ENCODE data around the gene APOBEC3G.
"Not testable (repeated sequence)": the region's sequence is repeated elsewhere in the genome, so short reads cannot be mapped to it uniquely, and the experiment has no call there.

APOBEC3G gene

DNA sequence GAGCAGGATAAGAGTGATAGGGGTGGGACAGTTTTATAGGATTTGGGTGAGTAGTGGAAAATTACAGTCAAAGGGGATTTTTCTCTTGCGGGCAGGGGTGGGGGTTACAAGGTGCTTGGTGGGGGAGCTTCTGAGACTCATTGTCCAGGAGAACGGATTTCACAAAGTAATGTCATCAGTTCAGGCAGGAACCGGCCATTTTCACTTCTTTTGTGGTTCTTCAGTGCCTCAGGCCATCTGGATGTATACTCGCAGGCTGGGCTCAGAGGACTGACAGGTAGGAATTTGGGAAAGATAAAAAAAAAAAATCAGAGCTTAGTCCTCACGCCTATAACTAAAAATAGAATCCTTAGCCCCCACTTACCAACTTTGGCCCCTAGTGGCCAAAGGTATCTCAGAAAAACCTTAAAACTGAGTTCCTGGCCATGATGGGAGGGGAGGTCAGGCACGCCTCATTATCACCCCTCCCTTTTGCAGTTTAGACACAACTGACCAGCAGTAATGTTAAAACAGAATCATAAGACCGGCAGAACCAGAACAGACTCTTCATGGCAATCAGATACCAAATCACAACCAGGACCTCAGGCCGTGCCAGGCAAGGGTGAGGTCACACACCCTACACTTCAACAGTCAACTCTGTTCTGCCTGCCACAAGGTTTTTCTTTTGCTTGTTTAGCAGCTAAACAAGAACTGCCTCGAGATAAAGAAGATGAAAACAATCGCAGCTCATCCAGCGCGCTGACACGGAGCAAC is 8.9 kb upstream of the APOBEC3G start:
- no peak for DNase-seq

DNA sequence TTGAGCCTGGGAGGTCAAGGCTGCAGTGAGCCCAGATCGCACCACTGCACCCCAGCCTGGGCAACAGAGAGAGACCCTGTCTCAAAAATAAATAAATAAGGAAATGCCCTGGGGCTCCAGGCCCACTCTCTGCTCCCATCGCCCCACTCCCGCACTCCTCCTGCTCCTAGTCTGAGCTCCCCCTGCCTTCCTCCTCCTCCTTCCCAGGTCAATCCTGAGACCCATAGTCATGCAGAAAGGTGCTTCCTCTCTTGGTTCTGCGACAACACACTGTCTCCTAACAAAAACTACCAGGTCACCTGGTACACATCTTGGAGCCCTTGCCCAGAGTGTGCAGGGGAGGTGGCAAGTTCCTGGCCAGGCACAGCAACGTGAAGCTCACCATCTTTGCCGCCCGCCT is 6.9 kb upstream of the APOBEC3G start:
- no peak for DNase-seq

DNA sequence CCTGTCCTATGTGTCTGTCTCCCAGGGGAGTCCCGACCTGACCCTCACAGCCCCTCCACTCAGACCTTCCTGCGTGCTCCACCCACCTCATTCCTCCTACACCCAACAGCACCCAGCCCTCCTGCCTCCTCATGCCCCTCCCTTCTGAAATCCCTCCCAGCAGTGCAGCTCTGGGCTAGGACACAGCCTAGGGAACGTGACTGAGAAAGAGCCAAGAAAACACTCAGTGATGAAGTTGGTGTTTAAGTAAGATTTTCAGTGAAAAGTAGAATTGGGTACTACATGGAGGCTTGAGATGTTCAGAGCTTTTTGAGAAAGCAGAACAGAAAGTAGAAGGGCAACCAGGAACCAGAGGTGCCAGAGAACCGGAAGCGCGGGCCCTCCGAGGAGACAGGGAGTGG is 4.5 kb upstream of the APOBEC3G start:
- DNase-seq = not testable (repeated sequence)

DNA sequence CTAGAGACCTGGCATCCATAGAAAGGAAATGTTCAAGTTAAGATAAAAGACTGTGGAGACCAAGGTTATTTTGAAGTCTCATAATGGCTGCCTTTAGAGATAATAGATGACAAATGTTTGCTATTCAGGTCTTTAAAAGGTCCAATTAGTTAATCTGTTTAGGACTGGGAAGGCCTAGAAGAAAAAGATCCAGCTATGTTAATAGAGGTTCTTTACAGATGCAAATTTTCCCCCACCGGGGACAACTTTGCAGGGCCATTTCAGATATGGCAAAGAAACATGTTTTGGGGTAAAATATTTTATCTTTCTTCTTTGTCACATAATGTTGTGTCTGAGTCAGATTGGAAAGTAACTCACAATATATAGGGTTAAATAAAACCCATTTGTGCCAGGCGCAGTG is 3.1 kb upstream of the APOBEC3G start:
- DNase-seq = no peak

DNA sequence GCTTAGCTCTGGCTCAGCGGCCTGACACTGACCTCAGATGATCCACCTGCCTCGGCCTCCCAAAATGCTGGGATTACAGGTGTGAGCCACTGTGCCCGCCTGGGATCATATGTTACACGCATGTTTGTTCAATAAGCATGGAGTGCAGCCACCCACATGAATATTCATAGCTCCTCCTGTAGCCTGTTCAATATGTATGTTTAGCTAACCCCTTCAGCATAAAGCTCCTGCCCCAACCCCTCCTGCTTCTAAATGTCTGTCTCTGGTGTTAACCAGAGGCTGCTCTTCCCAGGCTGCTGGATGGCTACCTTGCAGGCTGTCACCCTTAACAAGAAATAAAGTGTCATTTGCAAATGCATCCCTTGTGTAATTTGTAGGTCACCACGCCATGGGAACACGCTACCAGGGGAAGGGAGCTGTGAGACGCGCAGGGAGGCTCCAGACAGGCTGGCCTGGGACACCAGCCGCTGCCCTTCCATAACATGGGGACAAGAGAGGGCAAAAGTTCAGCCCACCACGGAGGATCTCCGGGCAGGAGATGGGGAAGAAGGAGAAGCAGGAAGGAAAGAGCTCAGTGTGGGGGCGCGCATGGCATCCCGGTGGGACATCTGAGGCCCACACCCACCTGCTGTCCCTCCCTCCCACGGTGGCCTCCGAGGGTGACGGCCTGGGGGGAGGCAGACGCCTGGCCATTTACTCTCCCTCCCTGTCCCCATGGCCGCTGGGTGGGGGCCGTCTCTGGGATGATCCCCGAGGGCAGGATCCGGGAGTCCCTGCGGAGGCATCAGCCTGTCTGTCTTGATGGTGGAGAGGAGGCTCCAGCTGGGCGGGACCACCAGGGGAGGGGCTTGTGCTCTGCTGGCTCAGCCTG is 685 bp upstream of the APOBEC3G start:
- not testable (repeated sequence) for DNase-seq

GRCh38 chr22:39077912-39078311 is 837 bp downstream of the APOBEC3G start:
- DNase-seq = not testable (repeated sequence)

- DNase-seq = peak; percentile 53
Measured at GRCh38 chr22:39078329-39078728, 1.3 kb downstream of the APOBEC3G start.

- DNase-seq = not testable (repeated sequence)
Measured at GRCh38 chr22:39079054-39079637, 2.1 kb downstream of the APOBEC3G start.

DNA sequence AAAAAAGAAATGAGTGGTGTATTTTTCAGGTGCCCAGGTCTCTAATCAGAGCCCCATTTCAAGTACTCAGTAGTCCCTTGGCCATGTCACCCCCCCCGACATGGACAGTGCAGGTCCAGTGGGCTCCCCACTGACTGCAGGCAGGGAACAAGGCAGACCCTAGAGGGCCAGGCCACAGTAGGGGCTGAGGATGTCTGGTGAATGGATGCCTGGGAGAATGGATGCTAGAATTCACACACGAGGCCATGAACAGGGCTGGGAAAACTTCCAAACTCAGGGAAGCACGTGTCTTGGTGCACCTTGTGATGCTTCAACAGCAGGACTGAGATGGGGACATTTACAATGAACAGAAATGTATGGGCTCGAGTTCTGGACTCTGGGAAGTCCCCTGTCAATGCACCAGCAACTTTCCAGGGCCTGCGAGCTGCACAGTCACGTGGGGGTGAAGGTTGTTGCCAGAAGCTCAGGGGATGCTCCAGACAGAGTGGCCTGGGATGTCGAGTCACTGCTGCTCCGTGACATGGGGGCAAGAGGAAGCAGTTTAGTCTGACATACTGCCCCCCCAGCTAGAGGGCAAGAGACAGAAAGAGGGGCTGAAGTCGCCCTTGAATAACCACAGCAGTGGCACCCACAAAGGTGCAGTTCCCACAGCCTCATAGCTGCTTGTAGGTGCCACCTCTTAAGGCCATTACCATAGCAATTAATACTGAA is 3.1 kb downstream of the APOBEC3G start:
- DNase-seq = peak; percentile 65

DNA sequence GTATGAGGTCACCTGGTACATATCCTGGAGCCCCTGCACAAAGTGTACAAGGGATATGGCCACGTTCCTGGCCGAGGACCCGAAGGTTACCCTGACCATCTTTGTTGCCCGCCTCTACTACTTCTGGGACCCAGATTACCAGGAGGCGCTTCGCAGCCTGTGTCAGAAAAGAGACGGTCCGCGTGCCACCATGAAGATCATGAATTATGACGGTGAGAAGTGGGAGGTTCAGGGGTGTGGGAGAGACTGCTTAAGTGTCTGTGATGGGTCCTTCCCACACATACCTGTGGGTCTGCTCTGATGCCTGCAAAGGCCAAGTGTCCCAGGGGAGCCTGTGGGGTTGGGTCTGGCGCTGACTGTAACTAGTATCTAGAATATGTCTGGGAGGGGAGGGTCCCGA is 3.9 kb downstream of the APOBEC3G start:
- DNase-seq = no peak

DNA sequence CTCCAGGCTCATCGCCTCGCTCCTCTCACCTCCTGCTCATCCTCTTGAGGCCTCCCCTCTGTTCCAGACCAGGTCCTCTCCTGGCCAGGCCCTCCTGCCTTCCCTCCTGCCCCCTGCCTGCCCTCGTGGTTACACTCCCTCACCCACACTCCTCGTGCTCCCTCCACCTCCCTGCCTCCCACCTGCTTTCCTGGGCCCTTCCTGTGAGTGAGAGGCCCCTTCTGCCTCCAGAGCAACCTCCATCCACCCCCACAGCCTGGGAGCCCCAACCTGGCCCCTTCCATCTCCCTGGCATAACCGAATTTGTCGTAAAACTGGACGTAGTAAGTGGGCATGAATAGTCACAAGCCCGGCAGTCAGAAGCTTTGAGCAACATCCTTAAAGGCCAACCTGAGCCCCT is 4.5 kb downstream of the APOBEC3G start:
- DNase-seq = no peak

DNA sequence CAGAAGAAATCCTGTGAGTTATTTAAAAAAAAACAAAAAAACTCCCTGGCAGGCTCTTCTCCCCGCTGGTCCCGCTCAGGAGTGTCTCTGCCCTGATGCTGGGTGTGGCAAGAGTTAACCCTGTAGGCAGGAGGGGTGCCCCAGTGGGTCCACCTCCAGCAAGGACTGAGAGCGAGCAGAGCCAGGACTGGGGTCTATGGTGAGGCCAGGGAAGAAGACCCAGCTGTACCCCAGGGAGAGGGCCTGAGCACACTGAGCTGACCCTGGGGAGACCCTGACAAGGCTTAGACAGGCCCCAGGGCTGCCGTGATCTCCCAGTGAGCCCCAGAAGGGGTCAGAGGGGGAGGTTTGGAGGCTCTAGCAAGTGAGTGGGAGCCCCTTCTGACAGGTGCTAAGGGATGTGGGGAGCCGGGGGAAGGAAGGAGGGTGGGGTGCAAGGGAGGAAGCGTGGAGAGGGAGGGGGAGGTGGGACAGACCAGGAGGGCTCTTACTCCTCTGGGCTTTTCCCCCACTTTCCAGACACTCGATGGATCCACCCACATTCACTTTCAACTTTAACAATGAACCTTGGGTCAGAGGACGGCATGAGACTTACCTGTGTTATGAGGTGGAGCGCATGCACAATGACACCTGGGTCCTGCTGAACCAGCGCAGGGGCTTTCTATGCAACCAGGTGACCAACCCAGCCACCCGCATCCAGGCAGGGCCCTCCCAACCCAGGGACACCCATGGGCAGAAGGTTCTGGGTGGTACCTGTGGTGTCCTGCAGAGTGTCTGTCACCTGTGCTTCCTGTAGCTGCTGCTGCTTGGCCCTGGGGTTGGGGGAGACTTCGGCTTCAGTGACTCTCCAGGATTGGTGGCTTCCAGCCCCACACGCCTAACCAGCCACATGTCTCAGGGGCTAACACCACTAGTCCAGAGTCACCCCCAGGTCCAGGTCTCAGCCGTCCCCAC is 6.4 kb downstream of the APOBEC3G start:
- no peak for DNase-seq

DNA sequence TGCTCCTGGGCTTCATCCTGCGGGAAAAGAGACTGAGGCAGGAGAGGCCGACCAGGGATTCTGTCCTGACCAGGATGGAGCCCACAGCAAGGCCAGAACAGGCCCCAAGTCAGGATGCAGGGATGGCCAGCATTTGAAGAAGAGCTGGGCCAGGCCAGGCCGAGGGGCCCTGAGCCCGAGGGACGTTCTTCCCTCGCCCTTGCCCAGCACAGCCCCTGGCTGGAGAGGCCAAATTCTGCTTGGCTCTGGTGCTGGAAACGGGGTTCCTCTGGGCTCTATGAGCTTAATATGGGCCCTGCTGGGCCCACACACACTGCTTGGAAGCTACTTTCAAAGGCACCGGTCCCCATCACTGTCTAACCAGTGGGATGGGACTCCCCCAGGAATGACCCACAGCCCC is 7.6 kb downstream of the APOBEC3G start:
- no peak for DNase-seq

DNA sequence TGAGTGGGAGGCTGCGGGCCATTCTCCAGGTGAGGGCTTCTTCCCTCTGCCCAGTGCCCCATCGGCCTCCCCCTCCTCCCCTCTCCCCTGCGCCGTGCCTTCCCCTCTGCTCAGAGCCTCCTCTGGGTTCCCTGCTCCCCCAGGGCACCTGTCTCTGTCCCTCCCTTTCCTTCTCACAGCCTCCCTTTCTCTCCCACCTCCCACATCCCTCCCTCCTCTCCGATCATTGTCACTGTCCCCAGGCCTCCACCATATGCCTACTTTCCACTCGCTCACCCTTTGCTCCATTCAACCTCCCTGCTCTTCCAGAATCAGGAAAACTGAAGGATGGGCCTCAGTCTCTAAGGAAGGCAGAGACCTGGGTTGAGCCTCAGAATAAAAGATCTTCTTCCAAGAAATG is 10.0 kb downstream of the APOBEC3G start:
- no peak for DNase-seq

DNA sequence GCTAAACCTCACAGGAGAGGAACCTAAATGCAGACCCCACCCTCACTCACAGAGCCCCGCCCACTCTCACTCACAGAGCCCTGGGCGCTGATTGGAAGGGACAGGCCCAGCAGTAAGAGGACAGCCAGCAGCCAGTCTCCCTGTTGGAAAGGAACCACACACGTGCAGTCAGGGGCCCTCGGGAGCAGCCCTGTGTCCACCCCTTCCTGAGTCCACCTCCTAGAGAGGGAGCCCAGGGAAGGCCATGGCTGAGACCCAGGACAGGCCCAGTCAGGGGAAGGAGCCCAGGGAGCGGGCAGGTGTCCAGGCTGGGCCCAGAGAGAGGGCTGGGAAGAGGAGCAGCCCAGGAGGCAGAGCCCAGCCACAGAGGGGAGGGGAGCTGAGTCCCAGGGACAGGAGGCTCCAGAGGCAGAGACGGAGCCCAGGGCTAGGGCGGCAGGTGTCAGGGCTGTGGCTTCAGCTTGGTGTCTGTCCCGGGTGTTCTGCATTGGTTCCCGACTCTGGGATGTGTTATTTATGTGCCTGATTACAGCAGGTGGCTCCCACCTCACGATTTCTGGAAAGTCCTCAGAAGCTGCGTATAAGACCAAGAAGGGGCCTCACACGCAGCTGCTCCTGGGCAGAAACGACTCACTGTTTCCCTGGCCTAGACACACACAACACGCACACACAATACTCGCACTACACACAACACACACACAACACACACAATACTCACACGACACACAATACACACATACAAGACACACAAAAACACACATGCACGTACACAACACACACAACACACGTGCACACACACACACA is 11.0 kb downstream of the APOBEC3G start:
- no peak for DNase-seq

- no peak for DNase-seq
Measured at GRCh38 chr22:39088685-39089032, 11.6 kb downstream of the APOBEC3G start.

DNA sequence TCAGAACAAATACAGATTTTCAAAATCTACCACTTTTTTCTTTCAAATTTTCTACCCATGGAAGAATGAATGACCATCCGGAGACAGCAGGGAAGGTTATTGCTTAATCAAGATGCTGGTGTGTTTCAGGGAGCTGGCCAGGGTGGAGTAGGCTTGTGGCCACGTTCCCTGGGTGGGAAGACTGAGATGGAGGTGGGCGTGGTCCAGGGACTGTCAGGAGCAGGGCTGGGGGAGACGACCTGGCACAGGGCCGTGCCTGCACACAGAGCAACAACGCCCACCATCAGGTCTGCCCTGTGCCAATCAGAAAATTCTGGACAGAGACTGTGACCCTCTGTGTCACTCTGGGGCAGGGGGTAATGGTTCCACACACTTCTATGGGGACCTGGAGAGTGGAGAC is 12.9 kb downstream of the APOBEC3G start:
- DNase-seq = no peak

DNA sequence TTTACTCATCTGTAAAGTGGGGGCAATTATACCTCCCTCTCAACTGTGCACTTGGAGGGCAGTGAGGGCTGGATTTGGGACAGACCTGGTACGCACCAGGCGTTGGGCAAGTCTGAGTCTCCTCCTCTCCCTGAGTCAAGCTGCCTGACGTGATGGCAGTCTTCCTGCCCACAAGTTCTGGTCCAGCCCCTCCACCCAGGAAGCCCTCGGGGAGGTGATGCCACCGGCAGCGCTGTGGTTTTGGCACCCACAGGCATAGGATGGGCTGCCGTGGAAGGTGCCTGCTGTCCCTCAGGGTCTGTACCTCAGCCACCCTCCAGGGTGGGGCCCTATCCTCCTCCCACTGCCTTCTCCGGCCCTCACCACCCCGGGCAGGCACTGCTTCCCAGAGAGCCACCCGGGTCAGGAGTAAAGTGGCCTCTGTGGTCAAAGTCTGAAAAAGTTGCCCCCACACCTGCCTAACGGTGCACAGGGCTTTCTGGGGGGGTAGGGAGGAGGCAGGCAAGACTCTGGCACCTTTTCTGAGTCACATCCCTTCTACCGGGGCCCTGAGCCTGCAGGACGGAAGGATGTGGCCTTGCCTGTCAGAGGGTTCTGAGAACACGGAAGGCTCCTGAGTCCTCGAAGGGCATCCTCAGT is 13.5 kb downstream of the APOBEC3G start:
- DNase-seq = peak; percentile 90

DNA sequence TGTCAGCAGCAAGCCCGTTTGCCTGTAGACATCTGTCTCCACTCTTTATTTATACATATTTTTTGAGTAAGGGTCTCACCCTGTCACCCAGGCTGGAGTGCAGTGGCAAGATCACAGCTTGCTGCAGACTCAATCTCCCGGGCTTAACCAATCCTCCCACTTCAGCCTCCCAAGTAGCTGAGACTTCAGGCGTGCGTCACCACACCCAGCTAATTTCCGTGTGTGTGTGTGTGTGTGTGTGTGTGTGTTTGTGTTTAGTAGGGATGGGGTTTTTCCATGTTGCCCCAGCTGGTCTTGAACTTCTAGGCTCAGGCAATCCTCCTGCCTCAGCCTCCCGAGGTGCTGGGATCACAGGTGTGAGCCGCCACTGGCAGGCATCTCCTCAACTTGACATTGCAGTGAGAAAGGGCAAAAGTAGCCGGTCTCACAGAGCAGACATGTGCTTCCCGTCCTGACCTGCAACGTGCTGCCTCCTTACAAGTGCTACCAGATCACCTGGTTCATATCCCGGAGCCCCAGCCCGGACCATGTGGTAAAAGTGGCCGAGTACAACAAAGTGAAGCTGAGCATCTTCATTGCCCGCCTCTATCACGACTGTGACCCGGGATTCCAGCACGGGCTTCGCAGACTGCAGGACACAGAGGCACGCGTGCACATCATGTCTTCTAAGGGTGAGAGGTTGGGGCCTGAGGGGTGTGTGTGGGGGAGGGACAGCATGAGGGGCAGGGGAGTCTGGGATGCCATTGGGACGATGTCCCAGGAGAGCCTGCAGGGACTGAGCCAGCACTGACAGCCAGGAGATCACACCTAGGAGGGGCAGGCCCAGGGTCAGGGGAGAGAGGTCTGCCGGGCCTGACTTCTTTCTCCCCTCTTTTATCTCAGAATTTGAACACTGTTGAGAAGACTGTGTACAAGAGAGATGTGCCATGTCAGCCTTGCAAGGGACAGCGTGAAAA is 14.3 kb downstream of the APOBEC3G start:
- no peak for DNase-seq

Measured in CD4-positive, alpha-beta T cell treated with Interleukin-10 for 1 hour (primary cell).